Osteoblast (primary cell): ENCODE data around the gene MAGI1. TPM values are rescaled to one million over a fixed set of nuclear protein-coding genes. Genes with fewer than 3 reads are reported as not detected.

Experiments used
- DNase-seq: peaks from one replicate; pipeline ENCODE4 v3.0.0; 2011; ENCODE audit warnings: low spot score, mixed read lengths; ENCODE audit not compliant: insufficient read length; ENCODE audit errors: missing footprints
- H2AFZ ChIP-seq: 2 replicates; pipeline ENCODE4 v1.6.0; 2011; ENCODE audit warnings: mild to moderate bottlenecking, low read length
- H3K27ac ChIP-seq: 2 replicates; pipeline ENCODE4 v1.5.1; 2011; ENCODE audit warnings: mild to moderate bottlenecking, low read depth, low read length, moderate library complexity
- H3K27me3 ChIP-seq: 2 replicates; pipeline ENCODE4 v1.6.0; 2012; ENCODE audit warnings: mild to moderate bottlenecking, control low read depth, inconsistent platforms, low read length, moderate library complexity; ENCODE audit not compliant: insufficient read depth
- H3K36me3 ChIP-seq: 2 replicates; pipeline ENCODE4 v1.5.1; 2011; ENCODE audit warnings: mild to moderate bottlenecking, low read length, control low read depth, moderate library complexity; ENCODE audit not compliant: insufficient read depth
- H3K4me1 ChIP-seq: 2 replicates; pipeline ENCODE4 v1.5.1; 2011; ENCODE audit warnings: mild to moderate bottlenecking, low read length, control low read depth, moderate library complexity; ENCODE audit not compliant: insufficient read depth
- H3K4me2 ChIP-seq: 2 replicates; pipeline ENCODE4 v1.6.0; 2011; ENCODE audit warnings: mild to moderate bottlenecking, low read length; ENCODE audit not compliant: insufficient read depth
- H3K4me3 ChIP-seq: fragments of 200-600 bp; sonication (generic); 3 replicates; pipeline ENCODE4 v1.5.1; 2012; ENCODE audit warnings: mild to moderate bottlenecking, low read length, inconsistent platforms; ENCODE audit not compliant: insufficient read depth
- H3K79me2 ChIP-seq: 2 replicates; pipeline ENCODE4 v1.6.0; 2012; ENCODE audit warnings: mild to moderate bottlenecking, low read length, control low read depth, inconsistent platforms; ENCODE audit not compliant: insufficient read depth
- H3K9me3 ChIP-seq: 2 replicates; pipeline ENCODE4 v1.5.1; 2011; ENCODE audit warnings: low read depth, low read length, control low read depth
- H4K20me1 ChIP-seq: 2 replicates; pipeline ENCODE4 v1.6.0; 2012; ENCODE audit warnings: mild to moderate bottlenecking, low read length, control low read depth; ENCODE audit not compliant: insufficient read depth
- CTCF ChIP-seq: IDR thresholded peaks from 2 replicates; pipeline ENCODE4 v1.5.1; 2011; ENCODE audit warnings: mild to moderate bottlenecking, low read depth, low read length, moderate library complexity; ENCODE audit errors: extremely low read depth
- total RNA-seq: library from RNA; depleted of rRNA; stranded (reverse); fragments of >200 nt; gene quantifications from 2 replicates; pipeline ENCODE4 v1.2.3, GENCODE V29; 2012

The MAGI1 gene
- total RNA-seq, 1 donor: 66.6 TPM

- no peak for TF ChIP-seq CTCF
- Histone ChIP-seq H3K4me1 (peaks cover 12% of the 10 kb centered on the region), H3K9me3 (no peaks in the 10 kb centered on the region), H3K36me3 (no peaks in the 10 kb centered on the region), H4K20me1 (peaks cover 28% of the 10 kb centered on the region), H3K27me3 (no peaks in the 10 kb centered on the region), H3K79me2 (no peaks in the 10 kb centered on the region), H3K4me2 (peak overlapping the region; percentile 27), H3K27ac (no peak overlapping the region), H2AFZ (no peak overlapping the region), H3K4me3 (no peak overlapping the region)
- no peak for DNase-seq
Measured at GRCh38 chr3:65401359-65402305, 637.1 kb downstream of the MAGI1 start.

- no peak for TF ChIP-seq CTCF
- no peaks in the 10 kb centered on the region for H3K79me2 ChIP-seq
- DNase-seq: no peak
- peaks cover 26% of the 10 kb centered on the region for H4K20me1 ChIP-seq
- no peak overlapping the region for H3K4me3 ChIP-seq
- H3K4me1 ChIP-seq: peaks cover 12% of the 10 kb centered on the region
- no peak overlapping the region for H3K27ac ChIP-seq
- no peaks in the 10 kb centered on the region for H3K36me3 ChIP-seq
- H3K27me3 ChIP-seq: no peaks in the 10 kb centered on the region
- H3K9me3 ChIP-seq: no peaks in the 10 kb centered on the region
- no peak overlapping the region for H3K4me2 ChIP-seq
- no peak overlapping the region for H2AFZ ChIP-seq
Measured at GRCh38 chr3:65400899-65401298, 637.8 kb downstream of the MAGI1 start.

- Histone ChIP-seq H3K79me2 (no peaks in the 10 kb centered on the region), H4K20me1 (peaks cover 23% of the 10 kb centered on the region), H3K27me3 (no peaks in the 10 kb centered on the region), H3K4me2 (no peak overlapping the region), H3K36me3 (no peaks in the 10 kb centered on the region), H3K27ac (no peak overlapping the region), H3K9me3 (no peaks in the 10 kb centered on the region), H2AFZ (no peak overlapping the region), H3K4me1 (peaks cover 12% of the 10 kb centered on the region), H3K4me3 (no peak overlapping the region)
- DNase-seq: no peak
- no peak for TF ChIP-seq CTCF
Measured at GRCh38 chr3:65398953-65399352, 639.8 kb downstream of the MAGI1 start.

GRCh38 chr3:65396078-65396477 lies 642.6 kb downstream of the MAGI1 start:
- Histone ChIP-seq H3K27ac (no peak overlapping the region), H3K4me3 (no peak overlapping the region), H3K9me3 (no peaks in the 10 kb centered on the region), H3K4me1 (no peaks in the 10 kb centered on the region), H2AFZ (no peak overlapping the region), H3K4me2 (no peak overlapping the region), H3K79me2 (no peaks in the 10 kb centered on the region), H3K36me3 (peaks cover 1% of the 10 kb centered on the region), H3K27me3 (no peaks in the 10 kb centered on the region), H4K20me1 (peaks cover 5% of the 10 kb centered on the region)
- no peak for DNase-seq
- no peak for TF ChIP-seq CTCF
